GM19035 (cell line): ENCODE results near the gene CNKSR3.
A peak's percentile ranks its signal among the peaks of the same experiment; 100 is the strongest.
"Not testable (repeated sequence)": the region's sequence is repeated elsewhere in the genome, so short reads cannot be mapped to it uniquely, and the experiment has no call there.

Source experiments
- ATAC-seq: cut with Tn5 transposase; IDR thresholded peaks from one replicate; pipeline ENCODE4 v1.9.1; 2021; ENCODE audit not compliant: unreplicated experiment

CNKSR3 gene

GRCh38 chr6:154510144-154510905, at the start of gene CNKSR3:
Gene CNKSR3, minus strand, starts transcription at chr6:154510685. Its CDS starts 571 bp downstream, at chr6:154510114.
- ATAC-seq: peak; percentile 64

- ATAC-seq: no peak
These were observed 48.5 kb upstream of the CNKSR3 start for GRCh38 chr6:154558984-154559383.

- ATAC-seq: no peak
These were observed 48.0 kb upstream of the CNKSR3 start for GRCh38 chr6:154558513-154558912.

- ATAC-seq: no peak
These were observed 44.7 kb upstream of the CNKSR3 start for GRCh38 chr6:154555073-154555677.

GRCh38 chr6:154554491-154554890, 44.0 kb upstream of the CNKSR3 start:
- ATAC-seq: no peak

DNA sequence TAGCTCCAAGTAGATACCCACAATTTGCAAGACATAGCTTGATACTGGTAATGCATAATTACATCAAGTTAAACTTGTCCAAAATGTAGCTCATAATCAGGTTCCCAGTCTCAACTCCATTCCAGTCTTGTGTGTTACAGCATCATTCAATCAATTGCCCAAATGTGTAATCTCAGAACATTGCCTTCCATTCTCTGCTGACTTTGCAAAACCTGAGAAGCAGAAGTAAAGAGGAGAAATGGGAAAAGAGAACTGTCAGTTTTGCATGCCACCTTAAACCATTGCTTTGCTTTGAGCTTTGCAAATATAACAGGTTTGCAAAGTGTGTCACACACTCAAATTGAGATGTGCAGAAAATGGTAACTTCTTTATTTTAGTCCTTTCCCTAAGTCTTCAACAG, 40.3 kb upstream of the CNKSR3 start:
- no peak for ATAC-seq

DNA sequence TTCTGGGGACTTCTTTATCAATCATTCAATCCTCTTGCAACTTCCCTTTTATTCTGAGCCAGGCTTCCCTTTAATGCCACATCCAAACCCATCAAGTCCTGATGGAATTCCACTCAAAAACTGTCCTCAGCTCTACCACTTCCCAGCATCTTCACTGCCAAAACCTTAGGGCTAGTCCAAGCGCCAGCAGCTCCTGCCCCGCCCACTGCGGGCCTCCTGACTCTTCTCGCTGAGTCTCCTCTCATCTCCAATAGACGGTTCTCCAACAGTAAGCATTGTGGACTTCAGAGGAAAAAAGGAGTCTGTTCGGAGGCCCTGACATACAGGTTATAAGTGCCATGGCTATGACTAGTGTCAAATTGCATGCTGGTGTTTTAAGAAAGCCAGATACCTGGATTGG, 38.7 kb upstream of the CNKSR3 start:
- no peak for ATAC-seq

- ATAC-seq: no peak
These were observed 37.8 kb upstream of the CNKSR3 start for GRCh38 chr6:154548130-154548830.

- no peak for ATAC-seq
These were observed 33.1 kb upstream of the CNKSR3 start for GRCh38 chr6:154543628-154544027.

- ATAC-seq: no peak
These were observed 32.3 kb upstream of the CNKSR3 start for GRCh38 chr6:154542747-154543146.

DNA sequence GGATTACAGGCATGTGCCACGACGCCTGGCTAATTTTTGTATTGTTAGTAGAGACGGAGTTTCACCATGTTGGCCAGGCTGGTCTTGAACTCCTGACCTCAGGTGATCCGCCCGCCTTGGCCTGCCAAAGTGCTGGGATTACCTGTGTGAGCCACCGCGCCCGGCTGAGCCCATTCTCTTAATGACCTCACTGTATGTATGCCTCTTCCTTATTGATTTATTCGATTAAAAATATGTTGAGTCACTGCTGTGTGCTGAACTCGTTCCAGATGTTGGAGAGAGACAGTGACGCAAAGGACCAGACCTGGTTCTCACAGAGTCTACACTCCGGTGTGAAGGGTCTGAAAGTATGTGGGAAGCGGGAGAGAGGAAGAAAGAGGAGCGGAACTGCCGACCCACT, 31.4 kb upstream of the CNKSR3 start:
- not testable (repeated sequence) for ATAC-seq

- no peak for ATAC-seq
These were observed 29.2 kb upstream of the CNKSR3 start for GRCh38 chr6:154539593-154540269.

DNA sequence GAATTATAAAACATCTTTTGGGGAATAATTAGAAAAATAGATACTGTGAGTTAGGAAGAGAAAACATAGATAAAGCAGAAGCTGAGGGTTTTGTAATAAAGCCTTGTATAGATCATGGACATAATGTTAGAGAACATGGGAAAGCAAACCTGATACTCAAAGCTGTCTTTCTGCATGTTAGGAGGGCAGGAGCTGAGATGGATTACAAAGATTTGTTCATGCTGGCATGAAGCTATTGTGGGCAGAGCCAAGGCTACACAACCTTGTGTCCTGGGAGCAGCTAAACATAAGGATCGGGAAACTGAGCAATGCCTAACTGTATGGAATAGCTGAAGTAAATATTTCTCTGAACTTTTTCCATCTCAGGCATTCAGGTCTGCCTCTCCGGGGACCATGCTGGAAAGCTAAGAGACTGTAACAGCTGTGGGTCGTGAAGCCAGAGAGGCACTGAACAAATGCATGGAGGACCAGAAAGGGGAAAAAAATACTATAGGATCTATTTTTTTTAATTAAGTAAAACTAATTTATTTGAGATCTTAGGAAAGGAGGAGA, 28.2 kb upstream of the CNKSR3 start:
- no peak for ATAC-seq

DNA sequence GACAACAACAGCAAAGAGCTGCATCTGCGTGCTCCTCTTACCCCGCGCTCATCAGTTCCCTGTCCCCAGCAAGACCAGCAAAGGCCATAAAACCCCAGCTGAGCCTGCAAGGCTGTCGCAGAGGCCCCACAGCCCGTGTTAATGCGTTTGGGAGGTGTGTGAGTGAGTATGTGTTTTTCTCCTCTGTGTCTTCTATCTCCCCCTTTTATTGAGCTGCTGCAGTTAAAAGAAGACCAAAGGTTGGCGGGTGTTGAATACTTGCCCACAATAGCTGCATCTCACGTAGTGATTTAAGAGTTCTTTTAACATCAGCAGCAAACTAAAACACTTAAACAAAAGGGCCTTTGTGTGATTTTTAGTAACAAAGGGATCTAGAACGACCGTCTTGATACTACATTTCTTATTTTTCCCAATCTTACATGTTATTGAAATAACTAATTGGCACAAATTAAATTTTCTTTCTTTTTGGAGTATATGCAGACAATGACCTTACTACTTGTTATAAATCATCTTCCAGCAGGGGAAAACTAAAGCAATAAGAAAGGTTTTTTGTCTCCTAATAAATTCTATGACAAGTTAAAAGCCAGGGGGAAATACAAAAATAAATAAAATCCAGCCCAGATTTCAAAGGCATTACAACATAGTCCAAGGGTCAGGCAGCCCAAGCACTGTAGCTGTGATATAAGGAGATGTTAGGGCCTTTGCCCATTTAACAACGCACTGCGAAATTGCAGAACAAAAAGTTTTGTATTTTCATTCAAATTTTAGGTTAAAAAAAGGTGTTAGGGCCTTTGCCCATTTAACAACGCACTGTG, 27.2 kb upstream of the CNKSR3 start:
- no peak for ATAC-seq

DNA sequence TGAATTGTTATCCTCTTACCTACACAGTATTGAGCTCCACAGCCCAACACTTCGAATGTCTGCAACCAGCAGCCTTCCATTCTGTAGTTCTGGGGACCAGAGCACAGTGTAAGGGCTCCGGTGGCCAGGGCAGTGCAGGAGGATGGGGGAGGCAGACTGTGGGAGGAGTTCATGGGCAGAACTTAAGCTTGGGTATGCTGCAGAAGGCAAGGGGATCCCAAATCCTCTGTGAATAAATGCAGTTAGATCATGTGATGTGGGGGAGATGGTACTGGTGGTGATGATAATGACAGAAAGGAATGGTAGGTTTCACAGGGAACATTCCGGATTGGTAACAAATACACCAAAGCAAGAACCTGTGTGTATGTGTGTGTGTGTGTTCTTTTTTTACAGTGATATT, 26.5 kb upstream of the CNKSR3 start:
- no peak for ATAC-seq

DNA sequence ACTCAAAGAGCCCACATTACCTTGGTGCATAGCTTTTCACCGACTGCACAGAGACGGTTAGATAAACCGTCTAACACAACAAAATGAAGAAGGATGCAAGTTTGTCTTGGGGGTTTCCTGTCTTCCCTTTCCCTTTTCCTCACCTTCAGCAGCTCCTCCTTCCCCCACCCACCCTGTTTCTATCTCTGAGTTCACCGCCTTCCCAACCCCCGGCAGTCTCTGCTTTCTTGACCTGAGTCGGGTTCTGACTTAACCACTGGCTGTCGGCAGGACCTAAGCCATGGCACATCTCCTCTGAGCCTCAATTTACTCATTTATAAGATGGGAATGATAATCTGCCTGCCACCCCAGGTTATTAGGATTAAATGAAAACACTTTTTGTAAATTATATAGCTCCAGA, 25.8 kb upstream of the CNKSR3 start:
- ATAC-seq: no peak

- no peak for ATAC-seq
These were observed 25.4 kb upstream of the CNKSR3 start for GRCh38 chr6:154535851-154536250.

- ATAC-seq: no peak
These were observed 24.7 kb upstream of the CNKSR3 start for GRCh38 chr6:154535147-154535546.

GRCh38 chr6:154534531-154534930, 24.0 kb upstream of the CNKSR3 start:
- no peak for ATAC-seq

GRCh38 chr6:154532426-154532825, 21.9 kb upstream of the CNKSR3 start:
- ATAC-seq: no peak
